LHCN-M2 (cell line): ENCODE results near the gene CSRP1. TPM values are rescaled to one million over a fixed set of nuclear protein-coding genes. Genes with fewer than 3 reads are reported as not detected.

Experiments
- DNase-seq: peaks from one replicate; pipeline ENCODE4 v3.0.0-alpha.2; 2012; ENCODE audit warnings: low read depth
- total RNA-seq: library from RNA; depleted of rRNA; stranded (reverse); fragments of >200 nt; gene quantifications from 2 replicates; pipeline ENCODE4 v1.2.3, GENCODE V29; 2014; rRNA removed

CSRP1 gene
- total RNA-seq, 1 experiment from 2014 or later, result 336 TPM

DNA sequence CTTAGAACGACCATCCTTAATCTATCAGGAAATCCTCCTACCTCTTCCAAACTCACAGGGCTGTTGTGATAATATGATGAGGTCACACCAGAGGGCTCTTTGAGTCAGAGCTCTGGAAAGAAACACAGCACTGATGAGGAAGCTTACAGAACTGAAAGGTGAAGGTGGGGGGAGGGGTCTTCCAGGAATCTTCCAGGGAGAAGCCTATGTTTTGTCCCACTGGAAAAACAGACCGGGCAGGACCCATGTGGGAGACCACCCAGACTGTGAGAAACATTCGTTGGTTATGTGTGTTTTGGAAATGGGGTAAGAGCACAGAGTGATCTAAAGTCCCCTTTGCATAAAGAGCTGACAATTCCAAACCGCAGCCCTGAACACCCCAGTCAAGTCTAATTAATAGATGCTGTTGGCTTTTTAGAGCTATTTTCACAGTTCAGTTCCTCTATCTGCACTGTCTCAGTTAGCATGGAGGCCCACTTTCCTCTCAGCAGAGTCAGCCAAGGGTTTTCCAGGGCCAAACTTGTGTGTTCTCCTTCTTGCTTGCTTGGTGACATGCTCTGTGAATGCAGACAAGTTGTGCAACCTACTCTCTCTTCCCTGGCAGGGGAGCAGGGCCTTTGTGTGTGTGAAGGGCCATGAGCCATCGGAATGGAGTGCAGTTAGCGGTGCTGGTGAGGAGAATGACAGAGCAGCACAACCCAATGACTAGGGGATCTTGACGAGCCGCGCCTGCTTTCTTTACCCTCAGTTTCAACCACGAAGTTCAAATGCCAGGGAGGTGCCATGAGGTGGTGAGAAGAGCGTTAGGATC, 50.2 kb downstream of the CSRP1 start:
- peak; percentile 95 for DNase-seq

DNA sequence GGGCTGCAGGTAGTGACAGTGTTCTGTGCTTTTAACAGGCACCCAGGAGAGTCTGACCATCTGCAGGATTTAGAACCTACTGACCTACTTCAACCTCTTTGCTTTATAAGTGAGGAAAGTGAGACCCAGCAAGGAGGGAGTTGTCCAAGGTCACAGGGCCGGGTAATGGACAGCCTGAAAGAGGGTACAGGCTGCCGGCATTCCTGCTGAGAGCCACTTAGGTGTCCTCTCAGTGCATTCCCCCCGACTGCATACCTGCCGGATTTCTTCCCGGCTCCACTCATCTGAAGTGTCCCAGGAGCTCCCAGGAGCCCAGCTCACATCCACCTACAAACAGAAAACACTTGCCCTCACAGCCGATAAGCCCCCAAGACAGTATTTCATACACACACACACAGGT, 51.8 kb downstream of the CSRP1 start:
- no peak for DNase-seq

DNA sequence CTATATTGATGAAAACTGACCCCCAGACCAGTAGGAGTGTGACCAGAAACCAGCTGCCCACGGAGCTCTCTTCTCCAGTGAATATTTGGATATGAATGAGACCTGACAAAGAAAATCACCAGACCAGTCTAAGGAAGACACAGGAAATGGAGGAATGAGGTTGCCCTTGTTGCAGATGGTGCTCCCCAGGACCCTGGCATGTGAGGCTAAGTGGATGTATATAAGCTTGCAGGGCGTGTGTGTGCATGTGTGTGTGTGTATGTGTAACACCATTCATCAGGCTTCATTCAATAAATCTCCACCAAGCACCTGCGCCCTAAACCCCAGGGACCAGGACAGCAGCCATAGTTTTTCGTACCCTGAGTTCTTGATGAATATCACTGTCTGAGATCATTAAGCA, 52.3 kb downstream of the CSRP1 start:
- no peak for DNase-seq

DNA sequence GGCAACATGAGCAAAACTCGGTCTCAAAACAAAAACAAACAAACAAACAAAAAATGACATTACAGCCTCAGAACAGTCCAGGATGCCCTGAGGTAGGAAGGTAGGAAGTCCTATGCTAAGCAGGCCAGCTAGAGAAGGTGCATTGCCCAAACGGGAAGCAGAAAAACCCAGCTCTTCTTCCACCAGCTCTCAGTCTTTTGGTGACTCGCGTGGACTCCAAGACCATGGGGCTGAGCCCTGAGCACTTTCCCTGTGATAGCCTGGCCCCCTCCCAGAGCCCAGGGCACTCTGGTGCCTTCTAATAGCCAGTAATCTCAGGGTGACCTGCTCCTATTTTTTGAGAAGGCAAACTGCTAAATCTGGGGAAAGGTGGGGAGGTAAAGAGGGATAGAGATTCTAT, 54.1 kb downstream of the CSRP1 start:
- no peak for DNase-seq

DNA sequence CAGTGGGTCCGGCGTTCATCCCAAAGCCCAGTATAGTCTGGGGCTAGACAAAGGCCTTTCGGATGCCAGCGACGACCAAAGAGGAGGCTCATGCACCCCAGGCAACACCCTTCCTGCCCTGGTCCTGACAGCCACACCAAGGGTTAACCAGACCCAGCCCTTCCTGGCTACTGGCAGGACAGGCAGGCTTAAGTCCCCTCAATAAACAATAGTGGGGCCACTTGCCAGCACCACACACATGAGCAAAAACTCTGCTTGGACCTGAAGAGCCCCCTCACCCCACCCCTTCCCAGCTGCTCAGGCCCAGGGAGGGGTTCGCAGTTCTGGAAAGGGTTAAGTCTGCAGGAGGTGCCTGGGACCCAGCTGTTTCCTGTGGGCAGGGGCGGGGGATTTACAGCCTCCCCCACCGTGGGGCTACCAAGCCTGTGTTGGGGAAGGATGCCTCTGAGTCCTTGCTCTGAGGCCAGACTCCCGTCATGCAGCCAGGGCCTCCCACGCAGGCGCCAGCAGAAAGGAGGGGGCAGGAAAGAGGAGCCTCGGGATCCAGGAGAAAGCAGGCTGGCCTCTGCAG, 56.1 kb downstream of the CSRP1 start:
- peak; percentile 79 for DNase-seq

DNA sequence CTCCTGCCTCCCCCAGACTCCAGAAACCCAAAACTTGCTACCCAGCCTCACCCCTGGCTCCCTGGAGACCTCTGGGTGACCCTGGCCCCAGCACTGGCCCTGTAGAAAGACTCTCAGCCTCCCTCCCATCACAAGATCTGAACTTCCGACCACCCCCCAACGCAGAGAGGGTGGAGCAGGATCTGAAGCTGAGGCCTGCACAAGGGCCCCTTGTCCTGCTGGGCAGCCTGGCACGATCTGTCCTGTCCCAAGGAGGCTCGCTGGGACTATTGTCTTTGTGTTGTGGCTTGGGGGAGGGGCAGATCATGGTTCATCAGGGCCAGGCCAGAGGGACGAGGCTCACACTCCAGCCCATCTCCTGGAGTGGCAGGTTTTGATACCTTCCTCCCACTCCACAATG, 57.9 kb downstream of the CSRP1 start:
- no peak for DNase-seq

DNA sequence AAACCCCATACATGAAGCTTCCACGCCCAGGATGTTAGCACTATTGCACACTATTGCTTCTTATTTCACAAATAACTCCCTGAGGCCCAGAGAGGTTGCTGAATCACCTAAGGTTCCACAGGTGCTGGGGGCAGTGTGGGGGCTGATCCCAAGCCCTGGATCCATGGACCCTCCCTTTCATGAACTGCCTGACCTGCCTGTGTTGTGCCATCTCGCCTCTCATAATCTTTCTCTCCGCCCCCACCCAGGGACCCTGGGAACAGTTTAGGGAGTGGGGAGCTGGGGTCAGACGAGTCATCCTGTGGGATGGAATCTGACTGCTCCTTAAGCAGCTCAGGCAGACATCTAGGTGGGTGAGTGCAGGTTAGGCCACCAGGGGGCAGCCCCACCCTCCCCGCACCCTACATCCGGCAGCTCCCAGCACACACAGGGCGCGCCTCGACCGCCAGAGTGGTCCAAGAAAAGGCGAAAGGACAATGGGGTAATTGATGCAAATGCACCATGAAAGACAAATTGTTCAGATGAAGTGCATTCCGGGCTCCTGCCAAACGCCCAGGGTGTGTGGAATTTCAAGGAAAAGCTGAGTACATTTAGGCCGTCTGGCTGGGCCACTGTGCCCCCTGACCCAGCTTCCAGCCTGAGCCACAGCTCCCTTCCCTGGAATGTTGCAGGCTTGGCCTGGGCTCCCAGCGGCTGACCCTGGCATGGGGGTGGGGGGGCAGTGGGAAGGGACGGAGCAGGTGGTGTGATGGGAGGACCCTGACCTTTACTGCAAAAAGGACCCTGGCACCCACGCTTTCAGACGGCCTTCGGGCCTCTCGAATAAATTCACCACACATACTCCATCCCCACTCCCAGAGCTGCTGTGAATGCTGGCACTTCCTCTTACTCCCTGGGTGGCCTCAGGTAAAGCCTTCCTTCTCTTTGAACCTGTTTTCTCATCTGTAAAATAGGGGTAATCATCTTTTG, 58.7 kb downstream of the CSRP1 start:
- peak; percentile 70 for DNase-seq

DNA sequence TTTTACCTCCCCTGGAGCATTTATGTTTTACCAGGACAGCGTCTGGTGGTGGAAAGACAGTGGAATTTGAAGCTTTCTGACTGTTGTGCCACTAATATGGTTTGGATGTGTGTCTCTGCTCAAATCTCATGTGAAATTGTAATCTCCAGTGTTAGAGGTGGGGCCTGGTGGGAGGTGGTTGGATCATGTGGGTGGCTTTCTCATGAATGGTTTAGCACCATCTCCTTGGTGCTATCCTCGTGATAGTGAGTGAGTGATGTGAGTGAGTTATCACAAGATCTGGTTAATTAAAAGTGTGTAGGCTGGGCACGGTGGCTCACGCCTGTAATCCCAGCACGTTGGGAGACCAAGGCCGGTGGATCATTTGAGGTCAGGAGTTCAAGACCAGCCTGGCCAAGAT, 61.6 kb downstream of the CSRP1 start:
- DNase-seq, result no peak

DNA sequence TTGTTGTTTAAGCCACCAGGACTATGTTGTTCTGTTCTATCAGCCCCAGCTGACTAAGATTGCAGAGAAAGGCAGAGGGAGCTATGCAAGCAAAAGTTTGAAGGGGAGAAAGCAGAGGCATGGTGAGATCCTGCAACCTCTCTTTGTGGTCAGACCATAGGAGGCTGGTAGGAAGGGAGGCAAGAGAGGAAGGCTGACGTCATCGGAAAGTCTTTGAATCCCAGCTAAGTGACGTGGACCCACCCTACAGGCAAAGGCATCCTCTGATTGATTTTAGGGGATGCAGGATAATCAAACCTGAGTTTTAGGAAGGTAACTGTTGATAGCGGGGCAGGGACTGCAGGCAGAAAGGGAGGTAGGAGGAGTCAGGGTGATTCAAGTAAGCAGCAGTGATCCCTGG, 62.1 kb downstream of the CSRP1 start:
- DNase-seq, result no peak

DNA sequence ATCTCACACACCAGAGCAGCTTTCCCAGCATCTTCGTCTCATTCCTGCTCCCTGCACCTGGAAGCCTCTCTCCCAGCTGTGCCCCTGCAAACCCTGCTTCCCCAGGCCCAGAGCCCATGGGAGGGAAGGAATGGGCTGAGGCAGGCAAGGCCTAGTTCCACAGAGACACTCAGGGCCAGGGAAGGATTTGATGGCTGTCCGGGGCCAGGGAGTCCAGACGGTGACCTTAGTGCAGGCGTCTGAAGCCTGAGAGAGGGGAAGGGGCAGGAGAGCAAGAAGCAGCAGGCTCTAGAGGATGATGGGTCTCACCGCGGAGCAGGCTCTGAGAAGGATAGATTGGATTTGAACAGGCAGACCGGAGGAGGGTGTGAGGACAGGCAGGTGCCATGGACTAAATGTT, 63.2 kb downstream of the CSRP1 start:
- DNase-seq, result no peak

DNA sequence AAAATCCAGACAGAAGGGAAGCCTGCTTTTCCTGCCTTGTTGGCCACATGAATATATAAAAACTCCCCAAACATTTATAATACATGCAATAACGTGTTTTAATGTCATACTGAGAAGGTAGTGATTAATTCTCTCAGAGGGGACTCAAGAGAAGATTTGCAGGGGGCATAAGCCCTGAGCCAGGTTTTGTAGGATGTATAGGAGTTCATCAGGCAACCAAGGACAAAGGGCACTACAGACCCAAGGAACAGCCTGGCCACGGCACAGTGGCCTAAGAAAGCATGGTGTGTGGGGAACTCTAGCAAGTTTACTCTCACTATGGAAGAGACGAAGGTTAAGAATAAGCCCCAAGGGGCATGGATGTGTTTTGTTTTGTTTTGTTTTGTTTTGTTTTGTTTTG, 70.0 kb downstream of the CSRP1 start:
- no peak for DNase-seq

DNA sequence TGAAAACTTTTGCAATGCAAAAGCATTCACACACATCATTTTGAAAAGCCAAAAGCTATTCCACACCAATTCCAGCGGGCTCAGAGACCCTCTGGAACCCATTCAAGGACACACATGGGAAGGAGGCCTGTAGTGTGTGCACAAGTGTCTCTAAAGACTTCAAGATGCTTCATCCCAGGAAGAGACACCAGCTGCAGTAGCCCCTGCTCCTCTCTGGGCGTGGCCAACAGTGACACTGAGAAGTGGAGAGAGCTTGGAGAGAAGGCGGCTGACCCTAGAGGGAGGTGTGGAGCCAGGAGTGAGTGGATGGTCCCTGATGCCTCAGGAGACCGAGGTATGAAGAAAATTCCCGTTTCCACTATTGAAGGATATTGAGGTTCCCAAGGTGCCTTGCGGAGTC, 70.5 kb downstream of the CSRP1 start:
- DNase-seq, result no peak

DNA sequence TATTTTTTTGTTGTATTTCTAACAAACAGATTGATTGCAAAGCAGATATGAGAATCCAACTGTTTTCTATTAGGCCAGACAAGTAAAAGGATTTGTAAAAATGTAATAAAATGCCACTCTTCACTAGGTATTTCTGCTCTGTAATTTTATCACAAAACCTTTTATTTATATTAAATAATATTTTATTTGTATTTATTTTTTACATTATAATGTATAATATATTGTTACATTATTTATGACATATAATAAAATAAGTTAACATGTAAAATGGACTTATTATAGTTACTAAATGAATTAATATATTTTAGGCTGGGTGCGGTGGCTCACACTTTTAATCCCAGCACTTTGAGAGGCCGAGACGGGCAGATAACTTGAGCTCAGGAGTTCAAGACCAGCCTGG, 72.7 kb downstream of the CSRP1 start:
- DNase-seq, result no peak

DNA sequence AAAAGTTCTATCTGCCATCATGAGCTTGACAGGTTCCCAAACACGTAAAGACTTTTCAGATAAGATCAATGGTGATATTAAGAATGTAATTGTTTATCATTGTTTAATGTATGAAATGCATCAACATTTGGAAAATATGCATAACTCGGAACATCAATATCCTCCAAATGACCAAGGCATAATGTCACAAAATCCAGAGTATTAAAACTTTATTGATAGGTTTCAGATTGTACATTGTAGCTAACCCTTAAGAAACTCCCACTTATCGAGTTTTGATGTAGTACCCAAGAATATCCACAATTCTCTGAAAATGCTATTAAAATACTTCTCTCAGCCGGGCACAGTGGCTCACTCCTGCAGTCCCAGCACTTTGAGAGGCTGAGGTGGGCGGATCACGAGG, 73.3 kb downstream of the CSRP1 start:
- DNase-seq, result no peak

Other genes with a start within 250 kb of the CSRP1 start
- not detected in 2 replicates for gene PKP1, start 223.6 kb downstream of the CSRP1 start, total RNA-seq
- 62.1 and 156 TPM in 2 replicates for gene TNNT2, start 129.4 kb downstream of the CSRP1 start, total RNA-seq
- gene LAD1, start 107.8 kb downstream of the CSRP1 start, total RNA-seq, result 0.64 and 2.2 TPM in 2 replicates
- gene TNNI1, start 85.4 kb downstream of the CSRP1 start, total RNA-seq, result 1.7 and 25.7 TPM in 2 replicates
- gene PHLDA3, start 37.9 kb downstream of the CSRP1 start, total RNA-seq, result 74.8 and 126 TPM in 2 replicates
- 34.7 and 35.0 TPM in 2 replicates for gene NAV1, start 32.0 kb upstream of the CSRP1 start, total RNA-seq